HepG2 (cell line): Measurements from ENCODE around the gene ERCC2.

Experiments used
- CTCF ChIP-seq: sonication (generic); formaldehyde crosslinking; IDR thresholded peaks from 2 replicates; pipeline ENCODE4 v1.5.0; 2020; ENCODE audit warnings: mild to moderate bottlenecking, missing genetic modification reagents, moderate library complexity
- FIP1L1 ChIP-seq: fragments of 200-400 bp; formaldehyde crosslinking; IDR thresholded peaks from 2 replicates; pipeline ENCODE4 v1.6.1; 2018; ENCODE audit warnings: low read depth, mild to moderate bottlenecking, low read length, moderate library complexity, borderline replicate concordance; ENCODE audit not compliant: insufficient read depth
- GABPA ChIP-seq, 2 experiments: IDR thresholded peaks; 2 replicates each; pipeline ENCODE4 v1.6.1; 2011 to 2016; ENCODE audit warnings: low read depth in 2 of 2, low read length in 1 of 2, missing biosample characterization in 1 of 2, missing genetic modification characterization in 1 of 2
- SMC3 ChIP-seq: IDR thresholded peaks from 2 replicates; pipeline ENCODE4 v1.6.1; 2011; ENCODE audit warnings: low read length, improper control_type of control experiment
- THAP7 ChIP-seq: sonication (generic); formaldehyde crosslinking; IDR thresholded peaks from 2 replicates; pipeline ENCODE4 v1.8.1; 2023; ENCODE audit warnings: mild to moderate bottlenecking, missing genetic modification reagents
- ZNF674 ChIP-seq: sonication (generic); formaldehyde crosslinking; IDR thresholded peaks from 2 replicates; pipeline ENCODE4 v1.5.0; 2020; ENCODE audit warnings: low read depth, mild to moderate bottlenecking, missing genetic modification reagents

GRCh38 chr19:45322744-45323281, 47.6 kb downstream of the ERCC2 start, which contains the start of gene CKM:
- TF ChIP-seq ZNF674, result no peak
- TF ChIP-seq THAP7 (CRISPR knock-in tag), result no peak
- no peak for TF ChIP-seq CTCF (CRISPR knock-in tag)
- TF ChIP-seq SMC3, result no peak
- no peak for TF ChIP-seq GABPA (IDR thresholded peaks at IDR 0.05; ENCODE audit: low read depth, low read length)
- no peak for TF ChIP-seq GABPA (CRISPR knock-in tag; IDR thresholded peaks at IDR 0.05; ENCODE audit: low read depth)
- TF ChIP-seq FIP1L1, result no peak
